Stimulated activated naive B cell treated with anti-CD40 and anti-IgM and Interleukin-4, amounts not matched to agents 10 μg/mL and 1 μg/mL and 100 μg/mL, for 72 hours (primary cell): ENCODE results near the gene SIX1.
A peak's percentile ranks its signal among the peaks of the same experiment; 100 is the strongest.

Experiments
- ATAC-seq, 2 donors: fragments of 150-1000 bp; cut with Tn5 transposase; replicated peaks; 2 replicates each; pipeline ENCODE4 v1.10.0; 2021; ENCODE audit warnings: moderate library complexity in 1 of 2
- DNase-seq: peaks from one replicate; pipeline ENCODE4 v3.0.0; 2021
- H3K27ac Mint-ChIP-seq: one replicate; pipeline ENCODE4 v1.8.0; 2022; ENCODE audit warnings: mild to moderate bottlenecking, mixed read lengths
- H3K27me3 Mint-ChIP-seq, 2 donors: one replicate each; pipeline ENCODE4 v1.8.0; 2022; ENCODE audit warnings: mixed read lengths in 2 of 2
- H3K36me3 Mint-ChIP-seq, 2 donors: one replicate each; pipeline ENCODE4 v1.8.0; 2022; ENCODE audit warnings: mixed read lengths in 2 of 2, mild to moderate bottlenecking in 1 of 2
- H3K4me1 Mint-ChIP-seq, 2 donors: one replicate each; pipeline ENCODE4 v1.8.0; 2022; ENCODE audit warnings: mixed read lengths in 2 of 2, mild to moderate bottlenecking in 1 of 2
- H3K4me3 Mint-ChIP-seq, 2 donors: one replicate each; pipeline ENCODE4 v1.8.0; 2022; ENCODE audit warnings: mild to moderate bottlenecking in 2 of 2, mixed read lengths in 2 of 2, moderate library complexity in 1 of 2
- H3K9me3 Mint-ChIP-seq, 2 donors: one replicate each; pipeline ENCODE4 v1.8.0; 2022; ENCODE audit warnings: mixed read lengths in 2 of 2, mild to moderate bottlenecking in 1 of 2

The SIX1 gene

DNA sequence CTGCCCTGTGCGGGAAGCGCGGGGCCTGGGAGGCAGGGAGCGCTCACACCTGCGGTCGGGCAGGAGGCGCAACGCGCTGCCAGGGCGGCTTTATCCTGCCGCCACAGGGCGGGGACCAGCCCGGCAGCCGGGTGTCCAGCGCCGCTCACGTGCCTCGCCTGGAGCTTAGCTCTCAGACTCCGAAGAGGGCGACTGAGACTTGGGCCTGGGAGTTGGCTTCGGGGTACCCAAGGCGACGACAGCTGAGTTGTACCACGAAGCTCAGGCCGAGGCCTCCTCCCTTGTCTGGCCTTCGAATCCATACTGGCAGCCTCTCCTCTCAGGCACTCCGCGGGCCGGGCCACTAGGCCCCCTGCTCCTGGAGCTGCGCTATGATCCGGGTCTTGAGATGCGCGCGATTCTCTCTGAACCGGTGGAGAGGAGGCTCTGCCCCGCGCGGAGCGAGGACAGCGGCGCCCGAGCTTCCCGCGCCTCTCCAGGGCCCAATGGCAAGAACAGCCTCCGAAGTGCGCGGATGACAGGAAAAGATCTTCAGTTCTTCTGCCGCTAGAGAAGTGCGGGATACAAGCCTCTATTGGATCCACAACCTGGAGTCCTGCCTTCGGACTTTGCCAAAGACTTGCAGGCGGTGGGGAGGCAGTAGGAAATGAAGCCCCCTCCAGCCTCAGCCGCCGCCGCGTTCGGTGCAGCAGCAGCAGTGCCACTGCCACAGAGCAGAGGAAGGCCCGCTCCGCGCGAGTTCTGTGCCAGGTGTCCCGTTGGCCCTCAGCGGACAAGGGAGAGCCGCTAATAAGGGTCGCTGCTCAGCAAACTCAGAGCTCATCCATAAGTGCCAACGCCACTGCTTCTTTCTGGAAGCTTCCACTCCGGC lies 6.8 kb downstream of the SIX1 start:
- DNase-seq (no peak), ATAC-seq (no peak)
- Mint-ChIP-seq H3K36me3 (peaks cover 3% of the 10 kb centered on the region in 2 donors), H3K27ac (peak overlapping the region; percentile 90), H3K27me3 (peaks cover 67 to 88% of the 10 kb centered on the region in 2 donors), H3K4me3 (peak overlapping the region; percentile 25 to 29), H3K4me1 (peaks cover 12 to 34% of the 10 kb centered on the region in 2 donors), H3K9me3 (peaks cover 0 to 8% of the 10 kb centered on the region in 2 donors)

DNA sequence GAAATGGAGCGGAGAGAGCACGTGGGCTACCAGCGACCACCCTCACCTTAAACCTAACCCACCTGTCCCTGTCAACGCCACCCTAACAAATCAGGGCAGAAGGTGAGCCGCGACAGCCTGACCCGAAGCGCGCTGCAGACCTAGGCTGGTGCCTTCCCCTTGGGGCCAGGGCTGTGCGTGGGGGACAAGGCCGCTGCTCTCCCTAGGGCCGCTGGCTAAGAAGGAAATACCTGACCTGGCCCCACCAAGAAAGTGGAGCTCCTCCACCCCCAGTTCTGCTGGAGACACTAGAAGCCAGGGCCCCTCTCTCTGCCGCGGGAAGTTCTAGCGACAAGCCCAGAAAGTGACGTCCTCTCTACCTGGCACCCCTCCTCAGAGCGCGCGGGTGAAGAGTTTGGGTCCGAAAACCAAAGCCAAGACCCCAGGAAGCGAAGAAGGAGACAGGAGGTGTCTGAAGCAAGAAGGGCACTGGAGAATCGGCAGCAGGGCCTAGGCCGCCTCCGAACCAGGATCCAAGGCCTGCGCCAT lies 7.5 kb downstream of the SIX1 start:
- Mint-ChIP-seq H3K4me1 (peaks cover 8 to 28% of the 10 kb centered on the region in 2 donors), H3K9me3 (peaks cover 0 to 8% of the 10 kb centered on the region in 2 donors), H3K27ac (peak overlapping the region; percentile 81), H3K4me3 (peak overlapping the region in 1 of 2 donors; percentile 27), H3K36me3 (peaks cover 3% of the 10 kb centered on the region in 2 donors), H3K27me3 (peaks cover 67 to 88% of the 10 kb centered on the region in 2 donors)
- no peak for DNase-seq
- no peak for ATAC-seq

DNA sequence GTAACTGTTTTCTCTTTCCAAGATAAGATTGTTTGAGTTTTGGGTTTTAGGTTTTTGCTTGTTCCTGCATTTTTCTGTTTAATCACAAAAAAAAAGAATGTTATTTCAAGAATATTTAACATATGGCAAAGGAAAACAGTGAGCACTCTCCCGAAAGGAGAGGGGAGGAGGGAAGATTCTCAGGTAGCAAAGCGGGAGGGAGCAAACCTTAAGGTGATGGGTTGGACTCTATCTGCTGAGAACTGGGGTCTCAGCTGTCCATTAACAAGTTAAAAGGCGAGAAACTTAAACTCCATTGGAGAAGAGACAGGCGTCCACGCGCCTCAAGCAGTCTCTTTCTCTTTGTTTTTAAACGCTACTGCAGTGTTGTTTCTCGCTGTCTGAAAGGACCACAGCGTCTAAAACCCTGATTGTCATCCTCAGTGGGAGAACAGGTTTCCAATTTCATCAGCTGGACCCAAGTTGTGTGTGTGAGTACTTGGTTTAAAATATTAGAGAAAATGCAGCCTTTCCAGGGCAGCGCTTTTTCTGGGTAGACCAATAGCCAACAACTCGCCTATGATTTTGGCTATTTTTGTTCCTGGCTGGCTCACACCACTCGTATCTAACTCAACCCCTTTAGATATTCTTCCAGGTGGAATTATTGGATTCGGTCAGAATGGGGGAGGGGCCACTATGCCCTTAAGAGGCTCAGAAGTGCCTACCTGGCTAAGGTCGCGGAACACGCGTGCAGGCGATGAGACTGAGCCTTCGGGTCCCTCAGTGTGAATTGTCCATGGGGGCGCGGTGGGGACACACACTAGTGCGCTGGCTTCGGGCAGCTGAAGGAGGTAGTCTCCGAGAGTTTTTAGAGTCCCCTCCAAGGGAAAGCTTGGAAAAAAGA lies 8.2 kb downstream of the SIX1 start:
- Mint-ChIP-seq H3K4me1 (peaks cover 8 to 28% of the 10 kb centered on the region in 2 donors), H3K27me3 (peaks cover 64 to 90% of the 10 kb centered on the region in 2 donors), H3K36me3 (peaks cover 3% of the 10 kb centered on the region in 2 donors), H3K4me3 (peak overlapping the region in 1 of 2 donors; percentile 27), H3K9me3 (peaks cover 0 to 8% of the 10 kb centered on the region in 2 donors), H3K27ac (peak overlapping the region; percentile 81)
- ATAC-seq (no peak), DNase-seq (no peak)

DNA sequence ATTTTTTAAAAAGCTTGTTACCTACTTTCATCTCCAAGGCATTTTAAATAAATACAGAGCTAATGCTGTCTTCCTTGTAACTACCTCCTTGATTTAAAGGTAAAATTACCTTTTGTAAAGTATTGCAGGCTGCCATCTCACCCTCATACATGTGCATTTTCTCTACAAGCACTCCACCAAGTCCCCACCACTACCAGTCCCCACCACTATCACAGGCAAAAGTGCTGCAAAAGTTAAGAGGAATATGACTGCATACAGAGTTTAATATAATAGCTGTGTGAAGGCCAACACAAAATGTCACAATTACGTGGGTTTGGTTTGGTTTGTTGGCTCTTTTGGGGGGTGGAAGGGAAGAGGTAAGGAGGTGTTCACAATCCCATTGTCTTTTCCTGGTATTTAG lies 9.6 kb downstream of the SIX1 start:
- peaks cover 65 to 89% of the 10 kb centered on the region in 2 donors for H3K27me3 Mint-ChIP-seq
- H3K36me3 Mint-ChIP-seq = peaks cover 0 to 3% of the 10 kb centered on the region in 2 donors
- H3K9me3 Mint-ChIP-seq = peaks cover 0 to 6% of the 10 kb centered on the region in 2 donors
- peaks cover 7 to 24% of the 10 kb centered on the region in 2 donors for H3K4me1 Mint-ChIP-seq
- ATAC-seq (no peak), DNase-seq (no peak)
- H3K27ac Mint-ChIP-seq = no peak overlapping the region
- H3K4me3 Mint-ChIP-seq = no peak overlapping the region

DNA sequence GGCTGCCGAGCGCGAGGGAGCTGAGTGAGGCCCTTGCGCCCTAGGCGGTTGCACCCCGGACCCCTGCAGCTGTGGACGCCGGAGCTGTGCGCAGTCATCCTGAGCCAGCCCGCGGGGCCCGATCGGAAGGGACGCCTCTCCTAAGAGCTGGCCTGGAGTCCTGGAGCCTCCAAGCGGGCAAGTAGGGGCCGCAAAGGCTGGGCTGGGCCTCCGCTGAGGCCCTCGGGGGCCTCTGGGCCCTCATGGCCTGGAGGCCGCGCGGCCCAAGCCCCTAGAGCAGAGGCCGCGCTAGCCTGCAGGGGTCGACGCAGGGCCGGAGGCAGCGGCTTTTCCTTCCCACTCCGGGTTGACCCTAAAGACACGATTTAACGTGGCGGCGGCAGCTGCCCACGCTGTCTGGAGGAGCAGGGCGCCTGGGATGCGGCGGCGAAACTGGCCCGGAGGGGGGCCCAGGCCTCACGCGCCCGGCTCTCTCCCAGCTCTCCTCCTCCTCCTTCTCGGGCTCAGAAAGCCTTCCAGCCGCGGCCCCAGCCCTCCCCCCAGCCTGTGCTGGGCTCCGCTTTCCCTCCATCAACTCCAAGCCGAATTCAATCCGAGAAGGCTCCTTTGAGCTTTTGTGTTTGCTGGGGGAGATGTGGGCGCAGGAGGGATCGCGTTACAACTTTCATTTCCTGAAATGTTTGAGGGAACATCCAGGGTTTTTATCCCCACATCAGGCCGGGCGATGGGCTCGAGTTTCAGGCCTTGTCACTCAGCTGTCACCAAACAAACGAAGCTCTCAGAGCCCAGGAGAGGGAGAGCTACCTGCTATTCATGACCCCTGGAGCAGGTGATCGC lies 11.6 kb downstream of the SIX1 start:
- Mint-ChIP-seq H3K4me3 (peak overlapping the region; percentile 65 to 71), H3K9me3 (peaks cover 0 to 2% of the 10 kb centered on the region in 2 donors), H3K4me1 (peaks cover 9 to 16% of the 10 kb centered on the region in 2 donors), H3K36me3 (peaks cover 0 to 2% of the 10 kb centered on the region in 2 donors), H3K27me3 (peaks cover 51 to 73% of the 10 kb centered on the region in 2 donors), H3K27ac (peak overlapping the region; percentile 47)
- ATAC-seq (no peak), DNase-seq (no peak)

DNA sequence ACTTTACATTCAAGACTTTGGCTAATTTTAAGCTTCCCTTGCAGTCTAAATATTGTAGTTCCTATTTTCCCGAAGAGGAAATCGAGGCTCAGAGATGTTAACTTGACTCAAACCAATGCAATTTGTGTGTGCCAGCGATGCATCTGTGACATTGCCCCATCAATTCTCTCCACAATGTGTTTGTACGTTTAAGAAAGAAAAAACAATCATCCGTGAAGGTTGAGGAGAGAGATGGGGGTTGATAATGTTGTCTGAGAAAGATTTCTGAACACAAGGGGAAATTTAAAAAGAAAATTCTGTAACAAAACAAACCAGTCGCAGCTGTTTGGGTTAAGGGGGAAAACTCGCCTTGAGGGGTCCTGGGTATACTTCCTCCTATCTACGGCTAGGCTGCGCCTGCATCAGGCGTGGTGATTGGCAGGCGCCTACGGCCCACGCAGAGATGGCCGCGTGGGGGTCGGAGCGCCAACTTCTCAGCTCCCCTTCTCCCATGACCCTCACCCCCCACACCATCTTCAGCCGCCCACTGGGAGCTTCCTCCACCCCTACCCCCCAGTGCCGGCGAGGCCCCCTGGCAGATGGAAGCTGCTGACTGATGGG lies 12.3 kb downstream of the SIX1 start:
- DNase-seq (no peak), ATAC-seq (no peak)
- Mint-ChIP-seq H3K27me3 (peaks cover 50 to 70% of the 10 kb centered on the region in 2 donors), H3K36me3 (peaks cover 0 to 2% of the 10 kb centered on the region in 2 donors), H3K27ac (no peak overlapping the region), H3K4me3 (peak overlapping the region; percentile 41 to 71), H3K4me1 (peaks cover 9 to 18% of the 10 kb centered on the region in 2 donors), H3K9me3 (peaks cover 0 to 2% of the 10 kb centered on the region in 2 donors)

DNA sequence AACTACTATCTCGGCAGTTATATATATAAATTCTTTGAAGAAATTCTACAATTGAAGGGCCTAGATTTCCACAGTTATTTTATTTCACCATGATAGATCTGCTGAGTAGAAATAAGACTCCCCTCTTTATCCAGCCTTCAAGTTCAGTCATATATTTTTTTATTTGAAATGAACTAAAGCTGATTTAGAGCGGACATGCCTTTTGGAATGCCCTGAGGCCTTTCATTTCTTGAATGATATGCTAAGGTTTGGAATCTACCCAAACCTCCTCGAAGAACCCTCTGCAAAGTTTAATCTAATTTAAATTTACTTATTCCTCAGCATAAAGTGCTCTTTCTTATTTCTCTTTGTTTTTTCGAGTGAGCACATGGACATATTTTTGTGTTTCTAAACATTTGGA lies 15.1 kb downstream of the SIX1 start:
- no peak overlapping the region for H3K27ac Mint-ChIP-seq
- H3K27me3 Mint-ChIP-seq = peaks cover 30 to 57% of the 10 kb centered on the region in 2 donors
- no peaks in the 10 kb centered on the region for H3K36me3 Mint-ChIP-seq
- peaks cover 5 to 13% of the 10 kb centered on the region in 2 donors for H3K4me1 Mint-ChIP-seq
- DNase-seq = no peak
- H3K4me3 Mint-ChIP-seq = no peak overlapping the region
- H3K9me3 Mint-ChIP-seq = no peaks in the 10 kb centered on the region
- no peak for ATAC-seq

DNA sequence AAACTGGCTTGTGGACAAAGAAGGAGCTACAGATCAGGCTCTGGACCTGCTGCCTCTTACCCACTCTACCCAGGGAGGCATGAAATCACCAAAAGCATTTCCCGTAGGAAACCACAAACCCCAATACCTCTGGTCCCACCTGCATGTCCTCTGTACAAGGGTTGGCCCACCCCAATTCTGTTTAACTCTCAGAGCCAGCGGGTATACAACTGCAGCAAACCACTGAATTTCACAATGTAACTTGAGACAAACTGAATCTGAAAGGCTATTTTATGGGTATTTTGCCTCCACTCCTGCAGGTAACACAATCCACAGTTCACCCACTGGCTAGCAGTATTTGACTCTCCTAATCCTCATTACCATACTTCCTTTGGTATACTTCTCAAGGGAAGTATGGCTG lies 16.5 kb downstream of the SIX1 start:
- Mint-ChIP-seq H3K4me3 (no peak overlapping the region), H3K36me3 (no peaks in the 10 kb centered on the region), H3K9me3 (no peaks in the 10 kb centered on the region), H3K27ac (no peak overlapping the region), H3K27me3 (peaks cover 28 to 49% of the 10 kb centered on the region in 2 donors), H3K4me1 (peaks cover 5 to 7% of the 10 kb centered on the region in 2 donors)
- no peak for DNase-seq
- peak in 1 of 2 donors; percentile 31 for ATAC-seq

DNA sequence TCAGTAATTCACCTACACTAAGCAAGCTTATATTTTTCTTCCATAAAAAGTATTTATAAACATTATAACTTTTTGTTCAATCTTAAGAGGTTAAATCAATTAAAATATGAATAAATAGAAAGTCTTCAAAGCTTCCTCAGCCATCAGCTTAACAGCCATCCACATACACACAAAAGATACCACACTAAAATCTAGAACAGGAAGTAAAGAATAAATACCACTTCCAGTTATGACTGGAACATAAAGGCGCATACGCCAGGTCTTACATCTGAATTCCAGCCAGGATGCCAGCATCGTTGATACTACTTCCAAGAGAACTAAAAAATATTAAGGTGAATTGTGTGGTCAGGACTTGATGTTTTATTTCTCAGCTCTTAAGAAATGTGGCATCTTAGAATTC lies 17.0 kb downstream of the SIX1 start:
- H3K4me3 Mint-ChIP-seq = no peak overlapping the region
- peaks cover 5% of the 10 kb centered on the region in 2 donors for H3K4me1 Mint-ChIP-seq
- H3K9me3 Mint-ChIP-seq = no peaks in the 10 kb centered on the region
- H3K27me3 Mint-ChIP-seq = peaks cover 27 to 44% of the 10 kb centered on the region in 2 donors
- no peak for DNase-seq
- no peak overlapping the region for H3K27ac Mint-ChIP-seq
- ATAC-seq = peak in 1 of 2 donors; percentile 45
- no peaks in the 10 kb centered on the region for H3K36me3 Mint-ChIP-seq

DNA sequence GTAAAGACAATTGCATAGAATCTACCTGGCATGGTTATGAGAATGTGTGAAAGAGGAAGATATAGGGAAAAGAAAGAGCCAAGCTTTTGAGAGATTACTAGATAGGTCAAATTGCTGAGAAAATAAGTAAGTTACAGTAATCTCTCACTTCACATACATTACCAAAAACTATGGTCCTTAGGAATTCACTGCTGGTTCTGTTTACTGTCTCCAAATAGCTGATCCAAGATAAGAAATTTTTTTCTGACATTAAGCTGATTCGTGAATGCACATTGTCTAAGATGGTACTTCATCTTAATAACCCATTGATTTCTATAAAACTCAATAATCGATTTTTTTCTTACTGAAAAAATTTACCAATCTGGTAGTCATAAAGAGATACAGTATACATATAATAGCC lies 17.4 kb downstream of the SIX1 start:
- DNase-seq (no peak), ATAC-seq (no peak)
- H3K4me3 Mint-ChIP-seq = no peak overlapping the region
- H3K36me3 Mint-ChIP-seq = no peaks in the 10 kb centered on the region
- H3K27me3 Mint-ChIP-seq = peaks cover 22 to 39% of the 10 kb centered on the region in 2 donors
- H3K27ac Mint-ChIP-seq = no peak overlapping the region
- no peaks in the 10 kb centered on the region for H3K9me3 Mint-ChIP-seq
- H3K4me1 Mint-ChIP-seq = peaks cover 4 to 5% of the 10 kb centered on the region in 2 donors

DNA sequence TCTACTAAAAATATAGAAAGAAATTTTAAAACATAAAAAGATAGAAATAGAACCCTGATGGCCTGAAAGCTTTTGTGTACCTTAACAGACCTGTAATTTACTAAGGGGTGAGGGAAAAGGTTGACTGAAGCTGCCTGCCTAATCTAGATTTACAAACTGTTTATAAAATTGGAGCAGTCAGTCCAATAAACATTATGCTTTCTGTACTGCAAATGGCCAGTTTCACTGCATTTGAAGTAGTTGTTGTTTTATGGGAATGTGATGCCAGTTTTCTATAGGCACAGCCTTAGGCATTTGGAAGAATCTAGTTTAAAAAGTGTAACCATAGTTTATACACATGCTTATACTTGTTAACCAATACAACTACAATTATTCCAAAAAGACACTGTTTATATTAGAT lies 19.1 kb downstream of the SIX1 start:
- no peaks in the 10 kb centered on the region for H3K36me3 Mint-ChIP-seq
- DNase-seq (no peak), ATAC-seq (no peak)
- H3K27ac Mint-ChIP-seq = no peak overlapping the region
- no peak overlapping the region for H3K4me3 Mint-ChIP-seq
- H3K27me3 Mint-ChIP-seq = peaks cover 19 to 31% of the 10 kb centered on the region in 2 donors
- H3K9me3 Mint-ChIP-seq = no peaks in the 10 kb centered on the region
- H3K4me1 Mint-ChIP-seq = peaks cover 3 to 5% of the 10 kb centered on the region in 2 donors

DNA sequence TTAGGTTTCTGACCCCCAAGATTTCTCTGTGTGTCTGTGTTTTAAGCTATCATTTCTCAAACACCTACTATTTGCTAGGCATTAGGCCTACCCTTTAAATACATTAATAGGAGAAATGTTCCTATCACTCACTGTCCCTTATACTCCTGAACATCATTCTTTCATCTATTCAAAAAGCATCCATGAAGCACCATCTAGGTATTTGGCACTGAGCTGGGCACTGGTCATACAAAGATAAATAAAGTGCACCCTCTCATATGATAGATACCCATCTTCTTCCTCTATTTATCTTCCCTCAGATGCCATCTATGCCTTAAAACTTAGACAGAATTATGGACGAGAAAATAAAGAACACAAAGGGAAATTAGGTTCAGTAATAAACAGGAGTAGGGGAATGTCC lies 20.4 kb downstream of the SIX1 start:
- no peak overlapping the region for H3K27ac Mint-ChIP-seq

DNA sequence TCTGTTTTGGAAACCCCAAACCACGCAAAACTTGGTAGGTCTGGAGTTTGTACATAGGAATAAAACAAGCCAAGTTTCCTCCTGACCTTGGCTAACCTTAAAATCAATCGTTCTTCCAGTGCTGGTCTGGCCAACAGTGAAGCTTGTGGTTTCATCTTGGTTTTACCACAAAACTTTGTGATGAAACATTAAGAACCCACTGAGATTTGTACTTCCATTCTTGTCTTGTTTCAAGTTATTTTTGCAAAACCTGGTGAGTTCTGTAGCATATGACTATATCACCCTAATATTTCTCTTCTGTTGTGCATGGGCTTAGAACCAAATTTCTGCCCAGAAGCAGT lies 26.4 kb downstream of the SIX1 start:
- Mint-ChIP-seq H3K27me3 (peaks cover 19 to 32% of the 10 kb centered on the region in 2 donors), H3K27ac (no peak overlapping the region), H3K4me3 (no peak overlapping the region), H3K36me3 (no peaks in the 10 kb centered on the region), H3K9me3 (no peaks in the 10 kb centered on the region), H3K4me1 (peaks cover 2 to 3% of the 10 kb centered on the region in 2 donors)
- ATAC-seq = no peak
- DNase-seq = no peak

More for the DNA sequence above, 20.4 kb downstream of the SIX1 start:
- no peaks in the 10 kb centered on the region for H3K36me3 Mint-ChIP-seq
- H3K27me3 Mint-ChIP-seq = peaks cover 27 to 43% of the 10 kb centered on the region in 2 donors
- DNase-seq (no peak), ATAC-seq (no peak)
- H3K4me1 Mint-ChIP-seq = peaks cover 3 to 5% of the 10 kb centered on the region in 2 donors
- no peak overlapping the region for H3K4me3 Mint-ChIP-seq
- H3K9me3 Mint-ChIP-seq = no peaks in the 10 kb centered on the region
